Keratinocyte (primary cell): ENCODE measurements around the gene TNP2. TPM values are rescaled to one million over a fixed set of nuclear protein-coding genes. Genes with fewer than 3 reads are reported as not detected.

Experiments used
- DNase-seq: peaks from one replicate; pipeline ENCODE4 v3.0.0-alpha.2; 2011; ENCODE audit warnings: low read depth, missing footprints, low spot score
- FAIRE-seq: peaks from 2 replicates; lab custom pipeline; 2011; peaks lifted over from hg19 to GRCh38; lab: Jason Lieb, UNC
- H2AFZ ChIP-seq: 2 replicates; pipeline ENCODE4 v1.6.0; 2012; ENCODE audit warnings: low read length, control low read depth, inconsistent platforms; ENCODE audit not compliant: control insufficient read depth
- H3K27ac ChIP-seq: 2 replicates; pipeline ENCODE4 v1.5.1; 2011; ENCODE audit warnings: low read length; ENCODE audit not compliant: control insufficient read depth, insufficient read depth
- H3K27me3 ChIP-seq: 3 replicates; pipeline ENCODE4 v1.6.0; 2011; ENCODE audit warnings: low read length; ENCODE audit not compliant: control insufficient read depth, insufficient read depth; ENCODE audit errors: extremely low read depth
- H3K36me3 ChIP-seq, 2 experiments: 2 replicates in 1 of 2; 3 replicates in 1 of 2; pipeline ENCODE4 v1.5.1; 2011; ENCODE audit warnings: low read length in 2 of 2, mild to moderate bottlenecking in 1 of 2; ENCODE audit not compliant: control insufficient read depth in 2 of 2, insufficient read depth in 2 of 2; ENCODE audit errors: extremely low read depth in 1 of 2
- H3K4me1 ChIP-seq: 3 replicates; pipeline ENCODE4 v1.5.1; 2011; ENCODE audit warnings: low read length; ENCODE audit not compliant: control insufficient read depth, insufficient read depth; ENCODE audit errors: extremely low read depth
- H3K4me2 ChIP-seq: 3 replicates; pipeline ENCODE4 v1.6.0; 2011; ENCODE audit warnings: low read depth, low read length; ENCODE audit not compliant: control insufficient read depth, insufficient read depth; ENCODE audit errors: extremely low read depth
- H3K4me3 ChIP-seq, 3 experiments: fragments of 200-600 bp in 1 of 3; sonication (generic) in 1 of 3; 2 replicates in 2 of 3; 3 replicates in 1 of 3; pipeline ENCODE4 v1.5.1; 2011 to 2016; ENCODE audit warnings: low read length in 3 of 3, mild to moderate bottlenecking in 3 of 3, control low read depth in 2 of 3, inconsistent platforms in 1 of 3, low read depth in 1 of 3, mixed read lengths in 1 of 3, mixed run types in 1 of 3, moderate library complexity in 1 of 3; ENCODE audit not compliant: control insufficient read depth in 2 of 3, insufficient read depth in 2 of 3; ENCODE audit errors: extremely low read depth in 1 of 3
- H3K79me2 ChIP-seq: 2 replicates; pipeline ENCODE4 v1.6.0; 2012; ENCODE audit warnings: low read length; ENCODE audit not compliant: control insufficient read depth, insufficient read depth
- H3K9ac ChIP-seq: 3 replicates; pipeline ENCODE4 v1.6.0; 2011; ENCODE audit warnings: low read length; ENCODE audit not compliant: control insufficient read depth, insufficient read depth; ENCODE audit errors: extremely low read depth
- H3K9me1 ChIP-seq: 3 replicates; pipeline ENCODE4 v1.6.0; 2011; ENCODE audit warnings: low read length; ENCODE audit not compliant: control insufficient read depth, insufficient read depth; ENCODE audit errors: extremely low read depth
- H3K9me3 ChIP-seq: 2 replicates; pipeline ENCODE4 v1.5.1; 2012; ENCODE audit warnings: low read depth, low read length; ENCODE audit not compliant: control insufficient read depth
- H4K20me1 ChIP-seq: 3 replicates; pipeline ENCODE4 v1.6.0; 2011; ENCODE audit warnings: low read length; ENCODE audit not compliant: control insufficient read depth, insufficient read depth; ENCODE audit errors: extremely low read depth
- EZH2 ChIP-seq: IDR thresholded peaks from one replicate; pipeline ENCODE4 v1.6.1; 2012; ENCODE audit warnings: inconsistent platforms, mild to moderate bottlenecking, low read length, moderate library complexity
- dilution Hi-C: fragments of 300-500 bp; cut with MboI; formaldehyde crosslinking; loops from one replicate; pipeline ENCODE4 v1.7.0; 2020; ENCODE audit warnings: low sequenced_read_pairs; ENCODE audit not compliant: extremely low pct_ligation_motif_present
- polyA plus RNA-seq, 5 experiments: library from polyadenylated mRNA; depleted of rRNA in 3 of 5; stranded (reverse) in 3 of 5; stranded (forward) in 1 of 5; unstranded in 1 of 5; fragments of >200 nt; gene quantifications; 1 replicate in 1 of 5; 2 replicates in 3 of 5; 3 replicates in 1 of 5; pipeline versions ENCODE4 v1.2.1 to v1.2.3, GENCODE V29; 2011 to 2012; ENCODE audit warnings: missing spikeins in 2 of 5, low read depth in 1 of 5, low replicate concordance in 1 of 5
- TF ChIP-seq, protein P1 (sequence below), 3 experiments: IDR thresholded peaks in 1 of 3; conservative IDR thresholded peaks in 1 of 3; optimal IDR thresholded peaks in 1 of 3; 2 replicates in 2 of 3; 3 replicates in 1 of 3; pipeline versions ENCODE3 to v1.5.1; 2011; ENCODE audit warnings: low read length in 3 of 3, mild to moderate bottlenecking in 3 of 3, moderate library complexity in 2 of 3, control low read depth in 1 of 3, inconsistent platforms in 1 of 3; ENCODE audit not compliant: insufficient read depth in 2 of 3; ENCODE audit errors: extremely low read depth in 1 of 3

TNP2 gene
- polyA plus RNA-seq, 1 donor (not counting 4 experiments of a cell fraction or from before 2014, with no cell fraction given), result not detected

DNA sequence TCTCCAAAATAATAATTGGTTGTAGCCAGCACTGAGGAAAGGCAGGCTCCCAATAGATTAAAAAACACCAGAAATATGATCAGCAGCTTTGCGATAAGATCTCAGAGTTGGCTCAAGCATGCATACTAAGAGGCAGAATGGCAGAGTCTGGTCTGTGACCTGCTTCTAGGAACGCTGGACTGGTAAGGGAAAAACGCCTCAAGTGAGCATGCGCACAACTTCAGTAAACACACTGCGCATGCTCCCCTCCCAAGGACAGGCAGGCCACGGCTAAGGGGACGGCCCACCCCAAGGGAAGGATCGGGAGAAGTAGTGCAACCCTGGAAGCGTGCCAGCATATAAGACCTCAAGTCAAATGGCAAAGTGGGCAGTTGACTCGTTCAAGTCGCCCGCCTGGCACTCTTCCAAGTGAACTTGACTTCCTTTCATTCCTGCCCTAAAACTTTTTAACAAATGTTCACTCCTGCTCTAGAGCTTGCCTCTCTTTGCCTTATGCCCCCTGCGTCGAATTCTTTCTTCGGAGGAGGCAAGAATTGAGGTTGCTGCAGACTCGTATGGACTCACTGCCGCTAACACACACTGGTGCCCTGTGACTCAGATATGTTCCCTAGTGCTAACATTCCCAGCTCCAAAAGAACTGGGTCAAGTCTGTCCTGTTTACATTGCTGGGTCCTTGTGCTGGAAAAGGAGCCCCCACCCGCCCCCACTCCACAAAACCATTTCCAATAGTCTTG, 34.4 kb upstream of the TNP2 start:
- Histone ChIP-seq H3K36me3 (no peaks in the 10 kb centered on the region), H3K4me2 (peak overlapping the region; percentile 55), H3K79me2 (no peaks in the 10 kb centered on the region), H3K27me3 (no peaks in the 10 kb centered on the region), H3K9me3 (no peaks in the 10 kb centered on the region), H3K9me1 (no peaks in the 10 kb centered on the region), H2AFZ (peak overlapping the region; percentile 8), H3K4me1 (peaks cover 3% of the 10 kb centered on the region), H3K4me3 (peak overlapping the region in 1 of 3 experiments; percentile 31), H3K27ac (no peak overlapping the region), H4K20me1 (no peaks in the 10 kb centered on the region), H3K9ac (no peak overlapping the region)
- no peak for FAIRE-seq
- dilution Hi-C loops, result no loop called here
- peak; percentile 19 for DNase-seq
- no peak for TF ChIP-seq EZH2
- TF ChIP-seq, protein P1, sequence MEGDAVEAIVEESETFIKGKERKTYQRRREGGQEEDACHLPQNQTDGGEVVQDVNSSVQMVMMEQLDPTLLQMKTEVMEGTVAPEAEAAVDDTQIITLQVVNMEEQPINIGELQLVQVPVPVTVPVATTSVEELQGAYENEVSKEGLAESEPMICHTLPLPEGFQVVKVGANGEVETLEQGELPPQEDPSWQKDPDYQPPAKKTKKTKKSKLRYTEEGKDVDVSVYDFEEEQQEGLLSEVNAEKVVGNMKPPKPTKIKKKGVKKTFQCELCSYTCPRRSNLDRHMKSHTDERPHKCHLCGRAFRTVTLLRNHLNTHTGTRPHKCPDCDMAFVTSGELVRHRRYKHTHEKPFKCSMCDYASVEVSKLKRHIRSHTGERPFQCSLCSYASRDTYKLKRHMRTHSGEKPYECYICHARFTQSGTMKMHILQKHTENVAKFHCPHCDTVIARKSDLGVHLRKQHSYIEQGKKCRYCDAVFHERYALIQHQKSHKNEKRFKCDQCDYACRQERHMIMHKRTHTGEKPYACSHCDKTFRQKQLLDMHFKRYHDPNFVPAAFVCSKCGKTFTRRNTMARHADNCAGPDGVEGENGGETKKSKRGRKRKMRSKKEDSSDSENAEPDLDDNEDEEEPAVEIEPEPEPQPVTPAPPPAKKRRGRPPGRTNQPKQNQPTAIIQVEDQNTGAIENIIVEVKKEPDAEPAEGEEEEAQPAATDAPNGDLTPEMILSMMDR (optimal IDR thresholded peaks at IDR 0.05 in 1 of 3, IDR thresholded peaks at IDR 0.05 in 1 of 3, conservative IDR thresholded peaks at IDR 0.05 in 1 of 3; ENCODE audit: extremely low read depth in 1 of 3, insufficient read depth in 2 of 3, low read length in 3 of 3), result no peak

DNA sequence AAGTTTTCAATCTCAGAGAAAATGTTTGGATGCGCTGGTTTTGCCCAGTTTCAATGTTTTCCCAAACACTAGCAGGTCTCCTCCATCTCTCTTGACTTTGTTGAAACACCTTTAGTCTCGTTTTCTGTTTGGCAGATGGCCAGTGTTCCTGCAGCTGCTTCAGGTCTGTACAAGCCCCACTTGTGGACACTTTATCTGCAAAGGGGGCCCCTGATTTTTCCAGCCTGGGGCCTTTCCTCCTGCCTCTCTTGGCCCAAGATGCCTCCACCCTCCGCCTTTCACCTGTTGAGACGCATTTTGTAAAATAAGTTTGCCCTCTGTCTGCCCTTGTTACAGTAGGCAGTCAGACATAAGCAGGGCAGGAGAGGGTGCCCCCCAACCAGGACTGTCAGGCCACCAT, 33.9 kb upstream of the TNP2 start:
- Histone ChIP-seq H3K27ac (no peak overlapping the region), H3K9me1 (no peaks in the 10 kb centered on the region), H3K9ac (no peak overlapping the region), H3K27me3 (no peaks in the 10 kb centered on the region), H4K20me1 (no peaks in the 10 kb centered on the region), H3K79me2 (no peaks in the 10 kb centered on the region), H3K36me3 (no peaks in the 10 kb centered on the region), H3K4me2 (peak overlapping the region; percentile 55), H3K4me3 (no peak overlapping the region), H2AFZ (no peak overlapping the region), H3K9me3 (no peaks in the 10 kb centered on the region), H3K4me1 (peaks cover 3% of the 10 kb centered on the region)
- FAIRE-seq, result no peak
- dilution Hi-C loops, result no loop called here
- no peak for DNase-seq
- TF ChIP-seq, protein P1 (optimal IDR thresholded peaks at IDR 0.05 in 1 of 3, IDR thresholded peaks at IDR 0.05 in 1 of 3, conservative IDR thresholded peaks at IDR 0.05 in 1 of 3; ENCODE audit: extremely low read depth in 1 of 3, insufficient read depth in 2 of 3, low read length in 3 of 3), result no peak
- TF ChIP-seq EZH2, result no peak
